Islet precursor cell (in vitro differentiated cells): ENCODE data around the gene CHST12.
"Not testable (repeated sequence)": the region's sequence is repeated elsewhere in the genome, so short reads cannot be mapped to it uniquely, and the experiment has no call there.

Experiments used
- DNase-seq: peaks from one replicate; pipeline ENCODE4 v3.0.0-alpha.2; 2018

The CHST12 gene

DNA sequence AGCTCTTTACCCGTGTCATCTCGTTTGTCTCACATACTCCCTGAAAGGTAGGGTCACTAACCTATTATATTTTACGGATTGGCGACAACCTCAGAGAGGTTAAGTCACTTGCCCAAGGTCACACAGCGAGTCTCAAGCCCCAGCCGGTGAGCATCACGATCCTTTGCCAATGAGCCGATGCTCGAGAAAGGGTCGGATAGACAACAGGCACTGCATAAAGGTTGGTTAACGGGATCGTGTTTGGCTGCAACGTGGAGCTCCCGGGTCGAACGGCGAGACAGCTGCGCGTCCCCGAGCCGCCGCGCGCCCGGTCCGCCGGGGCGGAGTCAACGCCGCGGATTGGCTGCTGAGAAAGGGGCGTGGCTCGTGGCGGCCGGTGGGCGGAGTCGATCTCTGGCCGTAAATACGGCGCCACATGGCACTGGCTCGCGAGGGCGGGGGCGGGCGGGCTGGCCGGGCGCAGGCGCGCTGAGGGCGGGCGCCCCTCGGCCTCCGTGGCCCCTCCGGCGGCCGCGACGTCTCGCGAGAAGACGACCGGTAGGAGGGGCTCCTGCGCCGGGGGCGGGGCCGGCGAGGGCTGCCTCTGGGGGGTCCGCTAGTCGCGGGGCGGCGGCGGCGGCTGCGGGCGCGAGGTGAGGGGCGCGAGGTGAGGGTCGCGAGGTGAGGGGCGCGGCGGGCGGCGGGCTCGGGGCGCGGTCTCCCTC, at the start of gene CHST12:
CHST12 (plus strand) TSS at position 598 of the 704 bp plus-strand sequence. CDS start 29,029 bp downstream, outside the sequence.
- DNase-seq: peak; percentile 97

- DNase-seq: peak; percentile 93
These were observed 49.5 kb upstream of the CHST12 start for GRCh38 chr7:2353936-2354185.

GRCh38 chr7:2354186-2354938, 49.0 kb upstream of the CHST12 start, which contains the start of gene EIF3B:
TSS of gene EIF3B (plus strand) at chr7:2354827. CDS start at chr7:2354922, 95 bp downstream.
- peak; percentile 89 for DNase-seq

- DNase-seq: no peak
These were observed 48.3 kb upstream of the CHST12 start for GRCh38 chr7:2354939-2355704.

DNA sequence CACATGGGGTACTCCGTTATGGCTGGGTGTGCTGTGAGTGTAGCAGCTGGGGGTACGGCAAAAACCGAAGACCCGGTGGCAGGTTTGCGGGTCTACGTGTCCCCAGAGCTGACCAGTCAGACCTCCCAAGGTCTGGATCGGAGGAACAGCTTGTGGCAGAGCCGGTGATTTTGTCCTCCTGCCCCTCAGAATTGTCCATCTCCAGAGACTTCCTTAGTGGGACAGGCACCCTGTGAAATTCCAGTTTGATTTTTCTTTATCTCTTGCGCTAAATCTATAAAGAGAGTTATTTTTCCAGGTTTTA, 47.8 kb upstream of the CHST12 start:
- no peak for DNase-seq

DNA sequence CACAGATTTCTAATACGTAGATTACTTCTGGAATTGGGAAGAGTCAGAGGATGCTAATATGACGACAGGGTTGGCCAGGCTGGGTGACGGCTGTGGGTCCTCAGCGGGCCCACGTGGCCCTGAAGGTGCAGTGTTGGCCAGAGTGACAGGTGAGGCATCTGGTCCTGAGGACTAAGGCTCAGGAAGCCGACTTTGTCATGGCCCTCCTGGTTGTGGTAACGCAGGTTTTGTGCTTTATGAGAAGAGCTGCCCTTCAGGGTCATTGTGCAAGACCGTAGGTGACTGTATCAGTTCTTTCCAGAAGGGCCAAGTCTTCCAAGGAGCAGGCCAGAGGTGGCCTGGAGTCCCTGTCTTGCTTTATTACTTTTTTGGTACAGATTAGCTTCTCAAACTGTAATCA, 46.2 kb upstream of the CHST12 start:
- no peak for DNase-seq

- no peak for DNase-seq
These were observed 45.8 kb upstream of the CHST12 start for GRCh38 chr7:2357571-2357970.

- no peak for DNase-seq
These were observed 44.4 kb upstream of the CHST12 start for GRCh38 chr7:2358968-2359527.

GRCh38 chr7:2359610-2360009, 43.8 kb upstream of the CHST12 start:
- DNase-seq: no peak

GRCh38 chr7:2360796-2361195, 42.6 kb upstream of the CHST12 start:
- no peak for DNase-seq

GRCh38 chr7:2362385-2363088, 40.9 kb upstream of the CHST12 start:
- DNase-seq: no peak

DNA sequence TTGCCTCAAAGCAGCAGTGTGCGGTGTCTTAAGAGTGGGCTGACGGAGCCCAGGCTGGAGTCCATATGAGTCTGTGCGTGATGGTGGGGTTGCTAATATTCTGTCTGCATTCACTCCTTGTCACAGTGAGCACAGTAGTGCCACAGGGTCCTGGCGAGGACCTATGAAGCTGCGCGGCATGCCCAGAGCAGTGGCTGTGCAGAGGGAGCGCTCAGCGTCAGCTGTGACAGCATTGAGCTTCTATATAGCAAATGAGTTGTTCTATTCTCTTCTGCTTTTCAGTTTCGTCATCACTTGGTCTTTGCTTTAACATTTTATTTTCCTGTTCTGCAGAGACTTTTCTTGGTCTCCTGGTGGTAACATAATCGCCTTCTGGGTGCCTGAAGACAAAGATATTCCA, 34.3 kb upstream of the CHST12 start:
- no peak for DNase-seq

- DNase-seq: no peak
These were observed 32.1 kb upstream of the CHST12 start for GRCh38 chr7:2371329-2371728.

DNA sequence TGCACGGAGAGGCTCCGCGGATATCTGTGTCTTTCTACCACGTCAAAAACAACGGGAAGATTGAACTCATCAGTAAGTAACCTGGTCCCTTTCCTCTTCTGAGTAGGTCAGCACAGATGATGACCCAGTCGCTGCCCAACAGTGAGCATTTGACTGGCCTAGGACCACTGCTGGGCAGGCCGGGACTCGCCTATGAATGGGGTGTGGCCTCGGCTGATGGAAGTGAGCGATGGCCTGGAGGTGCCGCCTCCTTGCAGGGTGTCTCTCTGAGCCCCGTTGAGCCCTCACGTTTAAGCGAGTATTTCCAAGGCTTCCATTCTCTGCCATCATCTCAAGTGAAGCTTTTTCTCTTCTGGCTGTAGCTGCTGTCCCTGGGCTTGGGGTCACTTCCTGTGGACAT, 30.7 kb upstream of the CHST12 start:
- DNase-seq: no peak

- no peak for DNase-seq
These were observed 30.3 kb upstream of the CHST12 start for GRCh38 chr7:2373124-2373556.

DNA sequence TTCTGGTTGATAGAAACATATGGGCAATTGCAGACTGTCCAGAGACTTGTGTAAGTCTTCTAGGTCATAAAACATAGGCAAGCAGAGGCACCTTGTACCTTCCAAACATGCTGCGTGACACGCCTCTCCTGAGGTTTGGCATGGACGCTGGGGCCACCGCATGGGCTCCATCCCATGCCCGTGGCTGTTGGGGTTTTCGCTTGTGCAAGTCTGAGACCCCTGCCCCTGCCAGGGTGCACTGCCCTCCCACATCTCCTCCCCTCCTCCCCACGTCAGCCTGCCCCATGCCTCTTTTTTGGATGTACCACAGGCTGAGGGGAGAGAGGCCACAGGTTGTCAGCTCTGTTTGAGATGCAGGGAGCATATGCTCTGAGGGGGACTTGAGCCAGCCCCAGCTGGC, 29.8 kb upstream of the CHST12 start:
- no peak for DNase-seq

GRCh38 chr7:2374401-2374800, 29.0 kb upstream of the CHST12 start:
- DNase-seq: no peak

GRCh38 chr7:2374830-2375728, 28.3 kb upstream of the CHST12 start:
- DNase-seq: no peak

DNA sequence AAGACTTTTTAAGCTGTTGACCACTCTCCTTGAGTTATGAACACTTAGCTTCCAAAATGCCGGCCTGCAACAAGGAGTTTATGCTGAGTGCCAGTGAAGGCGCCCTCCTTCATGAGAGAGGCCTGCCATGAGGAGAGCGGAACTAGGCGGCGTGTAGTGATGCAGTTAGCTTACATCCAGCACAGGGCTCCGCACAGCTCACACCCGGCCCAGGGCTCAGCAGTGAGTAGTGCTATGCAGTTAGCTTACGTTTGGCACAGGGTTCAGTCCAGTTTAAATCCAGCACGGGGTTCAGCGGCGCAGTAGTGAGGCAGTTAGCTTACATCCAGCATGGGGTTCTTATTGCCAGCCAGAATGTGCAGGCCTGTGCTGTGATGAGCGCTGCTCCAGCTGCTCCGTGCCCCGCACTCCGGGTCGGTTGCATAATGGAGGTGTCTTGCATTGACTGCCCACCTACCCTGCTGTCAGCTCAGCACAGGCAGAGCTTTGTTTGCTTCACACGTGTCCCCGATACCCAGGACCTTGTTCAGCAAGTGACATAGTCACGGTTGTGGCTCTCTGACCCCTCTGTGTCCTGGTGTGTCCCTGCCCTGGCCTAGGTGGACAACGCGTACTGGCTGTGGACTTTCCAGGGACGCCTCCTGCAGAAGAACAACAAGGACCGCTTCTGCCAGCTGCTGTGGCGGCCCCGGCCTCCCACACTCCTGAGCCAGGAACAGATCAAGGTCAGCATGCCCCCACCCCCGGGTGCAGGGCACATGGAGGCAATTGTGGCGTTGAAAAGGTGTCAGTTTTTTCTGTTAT, 26.9 kb upstream of the CHST12 start:
- no peak for DNase-seq

GRCh38 chr7:2377492-2377891, 25.9 kb upstream of the CHST12 start:
- DNase-seq: not testable (repeated sequence)

DNA sequence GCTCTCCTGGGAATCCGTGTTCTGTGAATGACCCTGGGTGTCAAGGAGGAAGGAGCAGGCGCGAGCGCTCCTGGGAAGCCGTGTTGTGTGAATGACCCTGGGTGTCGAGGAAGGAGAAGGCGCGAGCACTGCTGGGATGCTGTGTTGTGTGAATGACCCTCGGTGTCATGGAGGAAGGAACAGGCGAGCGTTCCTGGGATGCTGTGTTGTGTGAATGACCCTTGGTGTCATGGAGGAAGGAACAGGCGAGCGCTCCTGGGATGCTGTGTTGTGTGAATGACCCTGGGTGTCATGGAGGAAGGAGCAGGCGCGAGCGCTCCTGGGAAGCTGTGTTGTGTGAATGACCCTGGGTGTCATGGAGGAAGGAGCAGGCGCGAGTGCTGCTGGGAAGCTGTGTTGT, 25.3 kb upstream of the CHST12 start:
- DNase-seq: not testable (repeated sequence)
